ENCODE data around the gene GRID1. TPM values are rescaled to one million over a fixed set of nuclear protein-coding genes. Genes with fewer than 3 reads are reported as not detected.

GRID1 gene
- total RNA-seq, 3 donors from 2014 or later, result 0.61 to 1.9 (median 0.87) TPM

GRCh38 chr10:86067436-86068050 lies 299.1 kb downstream of the GRID1 start:
- Histone ChIP-seq H3K4me3 (no peak overlapping the region), H3K36me3 (ENCODE audit: low read depth) (no peaks in the 10 kb centered on the region), H3K4me1 (ENCODE audit: low read depth) (no peaks in the 10 kb centered on the region), H3K9me3 (no peaks in the 10 kb centered on the region)
- ATAC-seq (no peak), DNase-seq (no peak)
- intact Hi-C loops (cut with DNase I, micrococcal nuclease), result no loop called here
- no peak for TF ChIP-seq CTCF (IDR thresholded peaks at IDR 0.05)

GRCh38 chr10:86066696-86067095 lies 299.9 kb downstream of the GRID1 start:
- no peaks in the 10 kb centered on the region for H3K9me3 ChIP-seq
- ATAC-seq (no peak), DNase-seq (no peak)
- H3K4me1 ChIP-seq (ENCODE audit: low read depth), result no peaks in the 10 kb centered on the region
- H3K4me3 ChIP-seq, result no peak overlapping the region
- no peak for TF ChIP-seq CTCF (IDR thresholded peaks at IDR 0.05)
- intact Hi-C loops (cut with DNase I, micrococcal nuclease), result no loop called here
- H3K36me3 ChIP-seq (ENCODE audit: low read depth), result no peaks in the 10 kb centered on the region

GRCh38 chr10:86065711-86066251 lies 300.8 kb downstream of the GRID1 start:
- intact Hi-C loops (cut with DNase I, micrococcal nuclease), result no loop called here
- no peak overlapping the region for H3K4me3 ChIP-seq
- H3K9me3 ChIP-seq, result no peaks in the 10 kb centered on the region
- ATAC-seq (no peak), DNase-seq (no peak)
- no peak for TF ChIP-seq CTCF (IDR thresholded peaks at IDR 0.05)
- no peaks in the 10 kb centered on the region for H3K4me1 ChIP-seq (ENCODE audit: low read depth)
- no peaks in the 10 kb centered on the region for H3K36me3 ChIP-seq (ENCODE audit: low read depth)

GRCh38 chr10:86064931-86065662 lies 301.5 kb downstream of the GRID1 start:
- Histone ChIP-seq H3K9me3 (no peaks in the 10 kb centered on the region), H3K4me1 (ENCODE audit: low read depth) (no peaks in the 10 kb centered on the region), H3K36me3 (ENCODE audit: low read depth) (no peaks in the 10 kb centered on the region), H3K4me3 (no peak overlapping the region)
- no peak for TF ChIP-seq CTCF (IDR thresholded peaks at IDR 0.05)
- ATAC-seq (no peak), DNase-seq (no peak)
- intact Hi-C loops (cut with DNase I, micrococcal nuclease), result no loop called here

- no peaks in the 10 kb centered on the region for H3K36me3 ChIP-seq (ENCODE audit: low read depth)
- DNase-seq, result no peak
- H3K4me1 ChIP-seq (ENCODE audit: low read depth), result no peaks in the 10 kb centered on the region
- no peaks in the 10 kb centered on the region for H3K9me3 ChIP-seq
- H3K4me3 ChIP-seq, result no peak overlapping the region
- ATAC-seq, result no peak
- intact Hi-C loops (cut with DNase I, micrococcal nuclease), result no loop called here
- no peak for TF ChIP-seq CTCF (IDR thresholded peaks at IDR 0.05)
Observed at GRCh38 chr10:86064219-86064618, 302.4 kb downstream of the GRID1 start.
